ENCODE measurements around the gene MRPL45.
"Not testable (repeated sequence)": the region's sequence is repeated elsewhere in the genome, so short reads cannot be mapped to it uniquely, and the experiment has no call there.

MRPL45 gene

DNA sequence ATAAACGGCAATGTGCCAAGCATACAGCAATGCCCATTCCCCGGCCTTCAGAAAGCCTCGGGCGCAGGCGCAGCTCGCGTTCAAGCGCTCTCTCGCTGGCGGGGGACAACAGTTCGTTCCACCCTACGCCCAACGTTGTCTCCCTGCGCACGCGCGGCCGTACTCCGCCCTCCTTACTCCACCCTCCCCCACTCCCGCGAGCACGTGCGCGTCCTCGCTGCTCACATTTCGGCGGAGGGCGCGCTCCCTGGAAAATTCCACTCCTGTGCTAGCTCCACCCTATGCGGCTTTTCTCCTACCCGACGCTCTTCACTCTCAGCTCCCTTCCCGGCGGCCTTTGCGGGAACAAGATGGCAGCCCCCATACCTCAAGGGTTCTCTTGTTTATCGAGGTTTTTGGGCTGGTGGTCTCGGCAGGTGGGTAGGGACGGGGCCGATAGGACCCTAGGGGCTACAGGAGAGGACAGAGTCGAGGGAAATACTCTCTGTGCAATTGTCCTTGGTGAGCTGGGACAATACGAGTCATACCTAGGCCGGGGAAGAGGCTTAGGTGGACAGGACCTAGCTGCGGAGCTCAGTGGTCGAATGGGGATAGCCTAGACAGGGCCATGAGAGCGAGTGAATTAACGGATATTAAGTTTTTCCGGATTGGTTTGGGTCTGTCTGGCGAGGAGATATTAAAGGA lies at the start of gene MRPL45:
Gene MRPL45 (plus strand): TSS at position 335 of the 684 bp plus-strand sequence. CDS start 16 bp downstream, at position 351.
- peak; percentile 64 for DNase-seq

DNA sequence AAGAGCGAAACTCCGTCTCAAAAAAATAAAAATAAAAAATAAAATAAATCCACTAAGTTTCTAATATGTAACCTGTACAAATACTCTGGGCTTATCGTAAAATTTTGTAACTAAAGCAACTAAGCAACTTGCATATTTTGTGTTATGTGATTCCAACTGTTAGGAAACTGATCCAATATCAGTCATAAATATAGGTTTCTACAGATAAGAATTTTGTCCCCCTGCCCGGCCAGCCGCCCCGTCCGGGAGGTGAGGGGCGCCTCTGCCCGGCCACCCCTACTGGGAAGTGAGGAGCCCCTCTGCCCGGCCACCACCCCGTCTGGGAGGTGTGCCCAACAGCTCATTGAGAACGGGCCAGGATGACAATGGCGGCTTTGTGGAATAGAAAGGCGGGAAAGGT lies 43.8 kb upstream of the MRPL45 start:
- not testable (repeated sequence) for DNase-seq

DNA sequence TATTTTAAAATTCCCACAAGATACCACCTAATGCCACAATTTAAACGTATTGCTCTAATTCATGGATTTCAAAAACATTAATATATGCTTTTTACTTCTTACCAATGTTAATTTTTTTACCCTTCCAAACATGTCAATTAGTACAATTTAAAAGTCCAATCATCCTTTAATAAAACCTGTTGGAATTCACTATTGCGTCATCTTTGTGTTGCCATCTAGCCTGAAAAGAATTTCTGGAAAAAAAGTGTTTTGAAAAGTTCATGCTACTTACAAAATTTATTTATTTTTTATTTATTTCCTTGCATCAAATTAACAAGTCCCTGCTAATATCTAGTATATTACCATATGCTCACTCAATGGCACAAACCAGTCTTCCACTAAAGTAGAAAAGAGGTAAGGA lies 42.6 kb upstream of the MRPL45 start:
- DNase-seq = not testable (repeated sequence)

DNA sequence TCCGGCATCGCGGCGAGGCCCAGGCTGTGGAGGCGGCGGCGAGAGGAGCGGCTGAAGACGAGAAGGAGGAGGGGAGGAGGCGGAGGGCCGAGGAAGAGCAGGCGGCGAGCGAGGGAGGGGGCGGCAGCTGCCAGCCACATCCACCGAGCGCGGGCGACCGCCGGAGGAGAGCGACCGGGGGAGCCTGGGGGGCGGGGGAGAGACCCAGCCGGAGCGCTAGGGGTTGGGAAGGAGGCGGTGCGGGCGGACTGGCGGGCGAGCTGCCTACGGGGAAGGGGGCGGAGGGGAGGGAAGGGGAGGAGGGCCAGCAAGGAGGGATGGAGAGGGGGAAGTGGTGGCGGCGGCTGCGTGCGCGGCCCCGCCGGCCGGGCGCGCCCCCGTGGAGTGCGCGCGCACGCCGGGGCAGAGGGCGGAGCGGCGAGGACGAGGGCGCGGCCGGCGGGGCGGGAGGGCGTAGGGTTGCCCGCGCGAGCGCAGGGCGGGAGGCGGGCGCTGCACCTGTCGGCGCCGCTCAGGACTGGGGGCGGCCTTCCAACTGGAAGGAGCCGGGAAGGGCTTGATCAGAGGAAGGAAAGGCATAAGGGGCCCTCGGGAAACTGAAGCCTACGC lies 39.9 kb upstream of the MRPL45 start:
- peak; percentile 23 for DNase-seq

DNA sequence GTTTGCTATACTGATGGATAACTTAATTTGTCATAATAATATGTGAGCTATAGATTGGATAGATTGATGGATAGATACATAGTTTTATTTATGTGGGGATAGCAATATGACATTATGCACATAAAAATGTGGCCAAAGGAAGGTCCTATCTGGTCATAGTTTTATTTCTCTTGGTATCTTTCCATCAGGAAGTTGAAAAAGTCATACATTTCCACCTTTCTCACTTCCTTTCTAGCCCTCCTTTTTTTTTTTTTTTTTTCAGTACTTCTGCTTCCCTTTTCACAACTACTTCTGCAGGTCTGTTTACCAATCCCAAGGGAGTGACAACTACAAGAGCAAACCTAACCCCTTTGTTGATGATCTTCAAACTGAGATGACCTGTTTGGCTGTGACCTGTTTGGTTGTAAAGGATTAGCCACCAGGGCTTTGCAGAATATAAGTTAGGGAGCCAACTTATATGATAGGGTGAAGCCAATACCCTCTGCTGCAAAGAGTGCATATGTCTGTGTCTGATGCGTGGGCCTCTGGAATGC lies 30.9 kb upstream of the MRPL45 start:
- not testable (repeated sequence) for DNase-seq

DNA sequence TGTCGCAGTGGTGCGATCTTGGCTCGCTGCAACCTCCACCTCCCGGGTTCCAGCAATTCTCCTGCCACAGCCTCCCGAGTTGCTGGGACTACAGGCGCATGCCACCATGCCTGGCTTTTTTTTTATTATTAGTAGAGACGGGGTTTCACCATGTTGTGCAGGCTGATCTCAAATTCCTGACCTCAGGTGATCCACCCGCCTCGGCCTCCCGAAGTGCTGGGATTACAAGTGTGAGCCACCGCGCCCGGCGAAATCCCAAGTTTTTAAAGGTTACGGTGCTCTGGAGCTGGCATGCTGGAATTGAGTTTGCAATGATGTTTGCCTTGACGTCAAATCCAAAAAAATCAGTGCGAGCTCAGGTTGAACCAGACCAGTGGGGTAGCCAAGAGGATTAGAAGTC lies 30.4 kb upstream of the MRPL45 start:
- DNase-seq = not testable (repeated sequence)

DNA sequence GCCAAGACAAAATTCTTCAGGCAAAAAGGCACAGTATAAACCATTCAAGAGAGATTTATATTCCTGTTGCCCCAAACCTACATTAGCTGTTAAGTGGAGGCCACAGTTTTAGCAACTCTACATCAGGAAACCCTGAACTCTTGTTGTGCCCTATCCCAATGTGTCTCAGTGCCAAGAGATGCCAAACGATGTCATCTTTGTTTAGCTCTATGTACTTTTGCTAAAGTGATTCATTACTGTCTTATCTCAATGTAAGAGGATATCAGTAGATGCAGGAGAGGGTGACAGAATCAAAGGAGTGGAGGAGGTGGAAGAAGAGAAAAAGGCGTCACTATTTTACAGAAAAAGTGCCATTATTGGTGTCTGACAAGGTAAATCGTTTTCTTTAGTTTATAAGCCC lies 28.8 kb upstream of the MRPL45 start:
- DNase-seq = not testable (repeated sequence)

DNA sequence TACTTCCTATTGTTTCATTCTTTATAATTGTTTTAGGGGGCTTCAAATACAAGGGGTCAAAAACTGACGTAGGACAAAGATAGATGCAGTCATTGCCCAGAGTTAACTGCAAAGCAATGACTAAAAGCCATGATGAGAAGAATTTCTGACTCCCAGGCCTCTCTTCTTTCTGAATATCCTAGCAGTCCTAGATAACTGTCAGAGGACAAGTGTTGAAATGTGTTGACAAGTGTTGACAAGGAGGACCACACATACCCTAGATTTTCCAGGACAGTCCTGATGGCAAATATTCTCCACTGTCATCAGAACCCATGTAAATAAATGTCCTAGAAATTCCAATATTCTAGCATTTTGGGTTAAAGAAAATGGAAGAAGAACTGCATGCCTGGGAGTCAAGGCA lies 27.9 kb upstream of the MRPL45 start:
- not testable (repeated sequence) for DNase-seq

DNA sequence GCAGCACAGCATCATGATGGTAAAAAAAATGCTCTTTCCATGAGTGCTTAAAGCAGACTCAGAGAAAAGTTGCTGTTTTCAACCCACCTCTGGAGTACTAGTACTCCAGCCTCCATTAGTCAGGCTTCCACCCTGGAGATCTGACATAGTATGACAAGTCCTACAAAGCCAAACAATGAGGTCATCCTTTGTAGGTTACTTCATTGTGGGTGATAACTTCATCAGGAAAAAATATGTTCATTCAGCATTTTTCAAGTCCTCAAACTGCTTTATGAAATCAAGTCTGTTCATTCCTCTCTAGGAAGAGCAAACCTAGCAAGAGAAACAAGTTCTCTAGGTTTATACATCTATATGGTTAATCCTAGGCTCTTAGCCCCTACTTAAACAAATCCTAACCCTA lies 27.4 kb upstream of the MRPL45 start:
- DNase-seq = not testable (repeated sequence)

DNA sequence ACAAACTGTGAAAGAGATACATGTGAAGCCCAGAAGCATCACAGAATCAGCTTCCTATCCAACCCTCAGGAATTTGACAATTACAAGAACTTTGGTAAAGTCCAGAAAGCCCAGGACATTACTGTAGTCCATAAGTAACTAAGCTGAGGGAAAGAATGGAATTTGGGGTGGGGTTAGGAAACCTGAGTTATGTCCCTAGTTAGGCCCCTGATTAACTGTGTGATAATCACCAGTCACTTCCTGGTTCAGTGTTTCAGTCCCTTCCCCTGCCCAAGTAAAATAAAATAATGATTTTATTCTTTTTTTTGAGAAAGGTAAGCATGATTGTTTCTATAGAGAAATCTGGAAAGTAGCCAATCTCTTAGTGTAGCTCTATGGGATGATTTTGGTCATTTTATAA lies 11.0 kb upstream of the MRPL45 start:
- DNase-seq = not testable (repeated sequence)

DNA sequence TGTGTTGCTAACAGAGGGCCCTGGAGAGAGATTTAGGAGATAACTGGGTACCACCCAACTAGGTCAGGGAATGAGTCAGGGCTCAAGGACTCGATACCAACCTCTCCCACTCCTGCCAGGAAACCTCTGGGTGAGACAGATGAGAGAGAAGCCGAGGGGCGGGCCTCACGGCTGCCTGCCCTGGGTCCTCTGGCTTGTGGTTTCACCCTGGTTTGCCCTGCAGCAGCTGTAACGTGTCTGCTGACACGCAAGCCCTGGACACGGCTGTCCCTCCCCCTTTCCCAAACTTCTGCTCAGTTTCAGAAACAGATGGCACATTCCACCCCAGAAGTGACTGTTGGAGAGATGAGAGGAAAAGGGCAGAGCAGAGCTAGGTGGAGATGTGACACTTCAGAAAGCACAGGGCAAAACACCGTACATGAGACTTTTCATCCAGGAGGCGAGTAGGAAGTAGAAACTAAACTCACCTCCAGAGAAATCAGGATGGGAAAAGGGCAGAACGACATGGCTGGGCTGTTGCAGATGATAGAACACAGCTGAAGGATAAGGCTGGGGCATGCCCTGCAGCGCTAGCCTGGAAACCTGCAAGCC lies 10.4 kb upstream of the MRPL45 start:
- DNase-seq = not testable (repeated sequence)

DNA sequence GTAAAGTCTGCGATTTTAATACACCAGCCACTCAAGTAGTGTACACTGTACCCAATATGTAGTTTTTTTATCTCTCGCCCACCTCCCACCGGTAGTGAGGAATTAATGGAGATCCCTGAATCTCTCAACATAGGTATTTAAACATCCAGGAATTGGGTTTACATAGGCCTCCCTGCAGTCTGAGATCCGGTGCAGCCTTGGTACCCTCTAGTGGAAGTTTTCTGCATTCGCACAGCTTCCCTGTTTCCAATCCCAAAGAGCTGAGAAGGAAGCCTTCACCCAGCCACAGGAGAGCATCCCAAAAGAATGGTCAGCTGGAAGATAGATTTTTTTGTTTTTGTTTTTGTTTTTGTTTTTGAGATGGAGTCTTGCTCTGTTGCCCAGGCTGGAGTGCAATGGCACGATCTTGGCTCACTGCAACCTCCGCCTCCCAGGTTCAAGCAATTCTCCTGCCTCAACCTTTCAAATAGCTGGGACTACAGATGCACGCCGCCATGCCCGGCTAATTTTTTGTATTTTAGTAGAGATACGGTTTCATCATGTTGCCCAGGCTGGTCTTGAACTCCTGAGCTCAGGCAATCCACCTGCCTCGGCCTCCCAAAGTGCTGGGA lies 8.6 kb upstream of the MRPL45 start:
- not testable (repeated sequence) for DNase-seq

DNA sequence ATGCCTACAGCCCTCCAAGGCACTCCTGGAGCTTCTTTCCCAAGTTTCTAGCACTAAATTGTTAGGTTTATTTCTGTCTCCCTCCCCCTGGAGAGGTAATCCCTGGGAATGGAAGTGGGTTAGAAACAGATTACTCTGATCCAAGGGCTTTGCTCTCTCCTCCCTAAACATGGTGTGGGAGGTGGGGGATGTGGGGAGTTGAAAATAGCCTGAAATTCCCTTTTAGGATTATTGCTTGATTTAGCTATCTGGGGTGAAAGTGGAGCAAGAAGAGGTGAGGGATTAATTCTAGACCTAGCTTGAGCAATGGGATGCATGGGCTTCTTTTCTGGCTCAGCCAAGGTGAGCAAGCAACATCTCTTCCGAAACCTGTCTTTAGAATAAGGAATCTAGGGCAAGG lies 7.2 kb upstream of the MRPL45 start:
- DNase-seq = not testable (repeated sequence)

DNA sequence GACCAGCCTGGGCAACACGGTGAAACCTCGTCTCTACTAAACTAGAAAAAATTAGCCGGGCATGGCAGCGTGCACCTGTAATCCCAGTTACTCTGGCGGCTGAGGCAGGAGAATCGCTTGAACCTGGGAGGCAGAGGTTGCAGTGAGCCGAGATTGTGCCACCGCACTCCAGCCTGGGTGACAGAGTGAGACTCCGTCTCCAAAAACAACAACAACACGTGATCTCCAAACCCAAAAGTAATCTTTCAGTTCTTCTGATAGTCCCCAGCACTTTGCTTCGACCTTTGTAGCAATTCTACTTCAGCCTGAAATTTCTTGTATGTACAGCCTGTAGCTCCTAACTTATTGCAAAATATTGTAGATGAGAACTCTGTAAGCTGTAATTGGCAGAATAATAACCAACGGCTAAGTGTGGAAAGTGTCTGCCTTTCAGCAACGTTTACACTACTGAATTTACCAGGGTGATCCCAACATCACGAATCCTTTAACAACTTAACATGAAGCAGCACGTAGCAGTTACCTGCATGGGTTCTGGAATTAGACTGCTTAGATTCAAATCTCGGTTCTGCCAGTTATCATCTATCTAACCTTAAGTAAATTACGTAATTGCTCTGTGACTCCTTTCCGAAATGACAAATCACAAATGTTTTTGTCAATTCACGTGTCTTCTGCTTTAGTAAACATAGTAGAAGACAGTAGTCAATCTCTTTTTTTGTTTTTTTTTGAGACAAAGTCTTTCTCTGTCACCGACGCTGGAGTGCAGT lies 1.2 kb upstream of the MRPL45 start:
- DNase-seq = not testable (repeated sequence)

DNA sequence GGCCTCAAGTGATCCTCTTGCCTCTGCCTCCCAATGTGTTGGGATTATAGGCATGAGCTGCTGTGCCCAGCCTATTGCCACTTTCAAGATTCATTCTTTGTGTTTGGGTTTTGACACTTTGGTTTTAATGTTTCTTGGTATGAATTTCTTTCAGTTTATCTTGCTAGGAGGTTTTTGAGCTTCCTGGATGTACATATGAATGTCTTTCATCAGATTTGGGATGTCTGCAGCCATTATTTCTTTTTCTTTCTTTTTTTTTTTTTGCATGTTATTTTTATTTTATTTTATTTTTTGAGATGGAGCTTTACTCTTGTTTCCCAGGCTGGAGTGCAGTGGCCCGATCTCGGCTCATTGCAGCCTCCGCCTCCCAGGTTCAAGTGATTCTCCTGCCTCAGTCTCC lies 18.5 kb downstream of the MRPL45 start:
- DNase-seq = no peak

DNA sequence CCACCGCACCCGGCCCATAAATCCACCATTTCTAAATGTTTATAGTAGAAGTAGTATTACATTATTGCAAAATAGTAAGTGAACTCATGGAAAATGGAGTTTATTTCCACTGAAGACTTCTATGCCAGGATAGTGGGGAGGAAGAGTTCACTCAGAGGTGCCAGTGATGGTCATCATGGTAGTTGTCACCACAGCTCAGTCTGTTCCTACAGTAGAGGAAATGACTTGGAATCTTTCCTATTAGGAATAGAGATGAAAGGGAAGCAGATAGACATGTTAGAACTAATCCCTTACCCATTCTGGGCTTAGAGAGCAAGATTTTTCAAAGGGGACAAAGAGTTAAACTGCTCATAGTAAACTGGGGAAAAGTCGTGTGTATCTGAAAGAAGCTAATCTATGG lies 20.1 kb downstream of the MRPL45 start:
- no peak for DNase-seq

DNA sequence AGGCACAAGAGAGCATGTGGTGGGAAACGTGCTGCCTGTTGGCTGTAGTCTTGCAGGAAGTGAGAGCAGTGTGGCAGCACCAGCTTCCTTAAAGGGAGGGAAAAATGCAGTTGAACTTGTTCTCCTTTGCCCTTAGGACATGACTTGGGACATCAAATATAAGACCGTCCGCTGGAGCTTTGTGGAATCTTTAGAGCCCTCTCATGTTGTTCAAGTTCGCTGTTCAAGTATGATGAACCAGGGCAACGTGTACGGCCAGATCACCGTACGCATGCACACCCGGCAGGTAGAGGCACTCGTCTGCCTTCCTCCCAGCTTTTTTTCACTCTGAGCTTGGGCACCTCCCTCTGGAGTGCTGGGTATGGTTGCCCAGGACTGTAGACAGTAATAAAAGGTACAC lies 23.5 kb downstream of the MRPL45 start:
- DNase-seq = no peak

DNA sequence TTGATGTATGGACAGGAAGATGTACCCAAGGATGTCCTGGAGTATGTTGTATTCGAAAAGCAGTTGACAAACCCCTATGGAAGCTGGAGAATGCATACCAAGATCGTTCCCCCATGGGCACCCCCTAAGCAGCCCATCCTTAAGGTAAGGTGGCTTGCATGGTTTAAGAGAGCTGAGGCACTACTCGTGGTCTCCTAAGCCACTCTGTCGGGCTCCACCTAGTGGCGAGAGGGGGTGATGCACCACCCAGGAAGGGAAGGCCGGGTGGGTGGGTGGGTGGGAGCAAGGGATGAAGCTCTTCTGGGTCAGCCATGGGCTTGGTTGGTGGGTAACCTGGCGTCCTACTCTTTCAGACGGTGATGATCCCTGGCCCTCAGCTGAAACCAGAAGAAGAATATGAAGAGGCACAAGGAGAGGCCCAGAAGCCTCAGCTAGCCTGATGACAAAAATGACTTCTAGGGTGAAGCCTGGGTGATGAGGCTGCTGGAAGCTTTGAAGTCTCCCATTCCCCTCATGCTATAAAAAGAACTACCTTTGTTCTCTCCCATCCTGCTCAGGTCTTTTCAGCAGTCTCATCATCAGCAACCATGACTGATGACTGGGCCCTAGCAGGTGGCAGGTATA lies 25.3 kb downstream of the MRPL45 start:
- no peak for DNase-seq

DNA sequence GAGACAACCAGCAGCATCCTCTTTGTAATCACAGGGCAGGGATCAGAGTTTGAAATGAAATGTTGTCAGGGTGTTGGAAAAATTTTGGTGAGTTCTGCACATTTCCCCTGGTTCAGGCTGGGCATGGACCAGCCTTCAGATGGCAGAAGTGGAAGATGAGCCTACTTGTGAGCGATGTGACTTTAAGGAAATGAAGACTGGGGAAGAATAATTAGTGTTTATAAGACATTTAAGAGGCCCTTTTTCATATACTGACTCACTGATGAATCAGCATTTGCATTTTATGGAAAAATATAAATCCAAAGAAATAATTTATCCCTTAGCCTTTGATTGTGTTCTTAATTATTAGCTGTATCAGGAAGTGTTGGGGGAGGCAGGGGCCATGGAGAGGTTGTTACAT lies 25.9 kb downstream of the MRPL45 start:
- DNase-seq = no peak

DNA sequence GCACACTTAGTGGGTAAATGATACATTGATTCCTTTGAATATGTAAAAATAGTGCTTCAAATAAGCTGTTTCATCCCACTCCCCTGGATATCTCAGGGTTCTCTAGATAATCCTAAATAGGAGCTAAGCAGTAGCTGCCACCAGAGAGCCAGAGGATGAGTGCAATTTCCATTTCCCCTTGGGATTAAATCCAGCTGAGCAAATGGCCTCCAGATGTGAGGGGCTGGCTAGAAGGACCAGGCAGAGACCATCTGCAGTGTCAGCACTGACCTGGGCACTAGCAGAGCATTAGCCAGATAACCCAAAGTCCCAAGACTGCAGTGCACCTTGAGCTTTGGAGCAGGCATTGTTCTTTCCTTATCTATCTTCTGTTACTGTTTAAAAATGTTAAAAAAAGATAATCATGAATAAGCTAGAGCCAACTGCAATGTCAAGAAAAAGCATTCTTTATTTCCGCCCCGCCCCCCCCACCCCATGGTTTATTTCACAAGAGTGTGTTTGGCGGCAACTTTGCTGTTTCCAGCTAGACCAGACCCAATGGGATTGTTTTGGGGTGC lies 27.3 kb downstream of the MRPL45 start:
- DNase-seq = no peak

DNA sequence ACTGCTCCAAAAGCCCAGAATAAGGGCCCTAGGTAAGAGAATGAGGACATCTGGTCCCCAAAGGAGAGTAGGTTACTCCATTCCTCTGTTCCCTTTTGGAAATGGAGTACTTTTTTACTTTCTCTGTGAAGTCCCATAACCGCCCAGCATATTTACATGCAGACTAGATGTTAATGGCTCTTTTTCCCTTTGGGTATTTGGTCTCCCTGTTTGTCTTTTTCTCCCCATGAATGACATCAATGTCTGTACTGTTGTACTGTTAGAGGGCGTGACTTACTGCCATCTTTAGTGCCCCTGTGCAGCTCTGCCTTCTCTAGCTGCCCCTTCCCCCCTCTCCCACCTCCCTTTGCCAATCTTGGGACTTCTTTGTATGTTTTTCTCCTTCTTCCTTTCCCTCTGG lies 27.8 kb downstream of the MRPL45 start:
- no peak for DNase-seq

DNA sequence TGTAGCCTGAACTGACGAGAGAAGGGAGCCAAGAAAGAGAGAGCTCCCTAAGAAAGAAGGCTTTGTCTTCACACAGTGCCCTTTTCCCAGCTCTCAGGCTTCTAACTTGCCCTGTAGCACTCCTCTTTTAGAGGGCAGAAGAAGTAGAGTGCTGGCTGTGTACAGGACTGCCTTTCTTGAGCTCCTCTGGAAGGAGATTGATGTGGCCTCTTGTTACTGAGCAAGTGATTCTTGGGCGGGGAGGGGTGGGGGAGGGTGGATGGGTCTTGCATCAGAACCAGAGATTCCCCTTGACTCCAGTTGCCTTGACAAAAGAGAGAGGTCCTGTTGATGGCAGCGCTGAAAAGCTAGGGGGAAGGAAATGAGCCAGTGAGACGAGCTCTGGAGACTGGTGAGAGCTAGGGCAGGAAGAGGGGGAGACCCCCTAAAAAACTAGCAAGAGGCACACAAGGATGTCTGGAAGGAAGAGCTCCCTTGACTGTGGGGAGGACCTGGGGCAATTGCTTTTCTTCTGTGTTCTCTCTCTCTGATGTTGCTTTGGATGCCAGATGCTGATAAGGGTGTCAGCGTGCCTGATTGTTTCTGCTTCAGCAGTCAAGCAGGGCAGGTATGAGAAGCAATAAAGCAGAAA lies 28.4 kb downstream of the MRPL45 start:
- no peak for DNase-seq

Measured in amniotic stem cell (primary cell).